KMS-11 (cell line): ENCODE results near the gene LRRC27.

ENCODE experiments used
- H2AFZ ChIP-seq: fragments of 200-600 bp; sonication (generic); 2 replicates; pipeline ENCODE4 v1.6.1; 2016; ENCODE audit warnings: antibody characterized with exemption, mixed run types, low read depth
- H3K27ac ChIP-seq: fragments of 200-600 bp; sonication (generic); 2 replicates; pipeline ENCODE4 v1.6.1; 2016; ENCODE audit warnings: mild to moderate bottlenecking, mixed run types
- H3K27me3 ChIP-seq: fragments of 200-600 bp; sonication (generic); 2 replicates; pipeline ENCODE4 v1.6.1; 2017; ENCODE audit warnings: mild to moderate bottlenecking, low read depth, mixed run types, moderate library complexity; ENCODE audit not compliant: insufficient read depth
- H3K36me3 ChIP-seq: fragments of 200-600 bp; sonication (generic); 2 replicates; pipeline ENCODE4 v1.6.1; 2017; ENCODE audit warnings: mild to moderate bottlenecking, mixed run types; ENCODE audit not compliant: insufficient read depth
- H3K4me1 ChIP-seq: fragments of 200-600 bp; sonication (generic); 2 replicates; pipeline ENCODE4 v1.6.1; 2016; ENCODE audit warnings: mild to moderate bottlenecking, low read depth, mixed run types; ENCODE audit not compliant: poor library complexity, severe bottlenecking
- H3K4me2 ChIP-seq: fragments of 200-600 bp; sonication (generic); 2 replicates; pipeline ENCODE4 v1.7.0; 2016; ENCODE audit warnings: mild to moderate bottlenecking, mixed run types
- H3K4me3 ChIP-seq: fragments of 200-600 bp; sonication (generic); IDR thresholded peaks from 2 replicates; pipeline ENCODE4 v1.6.1; 2017; ENCODE audit warnings: low read depth, low read length, mixed read lengths; ENCODE audit not compliant: insufficient read depth
- H3K79me2 ChIP-seq: fragments of 200-600 bp; sonication (generic); 2 replicates; pipeline ENCODE4 v1.6.1; 2016; ENCODE audit warnings: low read depth, mixed run types; ENCODE audit not compliant: insufficient read depth
- H3K9ac ChIP-seq: fragments of 200-600 bp; sonication (generic); 2 replicates; pipeline ENCODE4 v1.6.1; 2016; ENCODE audit warnings: mild to moderate bottlenecking, mixed run types
- H4K20me1 ChIP-seq: fragments of 200-600 bp; sonication (generic); 2 replicates; pipeline ENCODE4 v1.6.1; 2016; ENCODE audit warnings: mild to moderate bottlenecking, mixed run types; ENCODE audit not compliant: insufficient read depth
- TF ChIP-seq, protein P1 (sequence below): fragments of 200-600 bp; sonication (generic); conservative IDR thresholded peaks from 2 replicates; pipeline ENCODE4 v1.6.1; 2017; ENCODE audit warnings: low read depth, mild to moderate bottlenecking, antibody characterized with exemption, low read length, moderate library complexity, mixed read lengths

LRRC27 gene

GRCh38 chr10:132355297-132355696, 23.3 kb downstream of the LRRC27 start:
- no peak overlapping the region for H3K27ac ChIP-seq
- no peak overlapping the region for H3K4me3 ChIP-seq
- no peak overlapping the region for H3K9ac ChIP-seq
- H3K27me3 ChIP-seq, result peaks cover 28% of the 10 kb centered on the region; the same call in 1 of the 2 replicates
- no peaks in the 10 kb centered on the region for H3K4me1 ChIP-seq
- TF ChIP-seq, protein P1, sequence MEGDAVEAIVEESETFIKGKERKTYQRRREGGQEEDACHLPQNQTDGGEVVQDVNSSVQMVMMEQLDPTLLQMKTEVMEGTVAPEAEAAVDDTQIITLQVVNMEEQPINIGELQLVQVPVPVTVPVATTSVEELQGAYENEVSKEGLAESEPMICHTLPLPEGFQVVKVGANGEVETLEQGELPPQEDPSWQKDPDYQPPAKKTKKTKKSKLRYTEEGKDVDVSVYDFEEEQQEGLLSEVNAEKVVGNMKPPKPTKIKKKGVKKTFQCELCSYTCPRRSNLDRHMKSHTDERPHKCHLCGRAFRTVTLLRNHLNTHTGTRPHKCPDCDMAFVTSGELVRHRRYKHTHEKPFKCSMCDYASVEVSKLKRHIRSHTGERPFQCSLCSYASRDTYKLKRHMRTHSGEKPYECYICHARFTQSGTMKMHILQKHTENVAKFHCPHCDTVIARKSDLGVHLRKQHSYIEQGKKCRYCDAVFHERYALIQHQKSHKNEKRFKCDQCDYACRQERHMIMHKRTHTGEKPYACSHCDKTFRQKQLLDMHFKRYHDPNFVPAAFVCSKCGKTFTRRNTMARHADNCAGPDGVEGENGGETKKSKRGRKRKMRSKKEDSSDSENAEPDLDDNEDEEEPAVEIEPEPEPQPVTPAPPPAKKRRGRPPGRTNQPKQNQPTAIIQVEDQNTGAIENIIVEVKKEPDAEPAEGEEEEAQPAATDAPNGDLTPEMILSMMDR, result no peak
- no peaks in the 10 kb centered on the region for H3K36me3 ChIP-seq
- no peaks in the 10 kb centered on the region for H4K20me1 ChIP-seq
- H2AFZ ChIP-seq, result no peak overlapping the region
- H3K79me2 ChIP-seq, result no peaks in the 10 kb centered on the region
- no peak overlapping the region for H3K4me2 ChIP-seq

GRCh38 chr10:132355754-132356153, 23.8 kb downstream of the LRRC27 start:
- Histone ChIP-seq H3K4me2 (no peak overlapping the region), H3K27me3 (peaks cover 28% of the 10 kb centered on the region; the same call in 1 of the 2 replicates), H3K4me3 (no peak overlapping the region), H3K9ac (no peak overlapping the region), H3K36me3 (no peaks in the 10 kb centered on the region), H3K27ac (no peak overlapping the region), H3K79me2 (no peaks in the 10 kb centered on the region), H2AFZ (no peak overlapping the region), H3K4me1 (no peaks in the 10 kb centered on the region), H4K20me1 (no peaks in the 10 kb centered on the region)
- TF ChIP-seq, protein P1, result no peak

- Histone ChIP-seq H3K27me3 (peaks cover 28% of the 10 kb centered on the region; the same call in 1 of the 2 replicates), H4K20me1 (no peaks in the 10 kb centered on the region)
Observed at GRCh38 chr10:132356621-132357195, 24.7 kb downstream of the LRRC27 start.

DNA sequence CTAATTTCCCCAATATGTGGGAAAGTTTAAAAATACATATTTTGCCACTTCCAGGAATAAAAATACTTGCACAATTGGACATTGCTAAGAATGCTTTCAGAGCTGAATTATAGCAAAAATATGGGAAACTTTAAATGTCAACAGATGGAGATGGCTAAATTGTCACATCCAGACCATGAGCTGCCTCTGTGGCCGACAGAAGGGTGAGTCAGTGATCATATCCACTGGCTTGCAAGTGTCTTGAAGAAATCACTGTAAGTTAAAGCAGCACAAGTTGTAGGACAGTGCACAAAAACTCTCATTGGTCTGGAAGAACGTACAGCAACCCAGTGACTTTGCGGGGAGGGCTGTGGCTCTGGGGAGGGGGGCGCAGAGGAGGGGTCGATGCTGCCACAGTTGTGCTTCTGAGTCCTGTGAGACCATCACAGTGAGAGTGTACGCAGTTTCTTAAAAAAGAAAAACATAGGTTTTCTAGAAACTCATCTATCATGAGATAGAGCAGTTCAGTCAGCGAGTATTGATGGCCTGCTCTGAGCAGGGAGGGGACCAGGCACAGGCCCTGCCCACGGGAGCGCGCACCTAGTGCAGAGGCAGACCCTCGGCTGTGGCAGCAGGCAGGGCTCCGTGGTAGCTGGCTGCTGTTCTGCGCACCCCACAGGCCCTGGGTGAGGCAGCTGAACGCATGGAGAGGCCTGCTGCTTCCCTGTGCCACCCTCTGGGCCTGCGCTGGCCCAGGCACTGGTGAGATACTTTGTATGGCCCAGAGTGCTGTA, 25.5 kb downstream of the LRRC27 start:
- no peak overlapping the region for H3K4me3 ChIP-seq
- TF ChIP-seq, protein P1, result no peak
- no peak overlapping the region for H3K4me2 ChIP-seq
- H3K27ac ChIP-seq, result no peak overlapping the region
- peaks cover 28% of the 10 kb centered on the region; the same call in 1 of the 2 replicates for H3K27me3 ChIP-seq
- no peak overlapping the region for H2AFZ ChIP-seq
- no peak overlapping the region for H3K9ac ChIP-seq
- H3K4me1 ChIP-seq, result no peaks in the 10 kb centered on the region
- H3K79me2 ChIP-seq, result no peaks in the 10 kb centered on the region
- no peaks in the 10 kb centered on the region for H4K20me1 ChIP-seq
- no peaks in the 10 kb centered on the region for H3K36me3 ChIP-seq

More at GRCh38 chr10:132356621-132357195, 24.7 kb downstream of the LRRC27 start:
- H3K9ac ChIP-seq, result no peak overlapping the region
- TF ChIP-seq, protein P1, result no peak
- H3K36me3 ChIP-seq, result no peaks in the 10 kb centered on the region
- no peak overlapping the region for H3K4me3 ChIP-seq
- no peak overlapping the region for H2AFZ ChIP-seq
- H3K4me1 ChIP-seq, result no peaks in the 10 kb centered on the region
- H3K79me2 ChIP-seq, result no peaks in the 10 kb centered on the region
- no peak overlapping the region for H3K27ac ChIP-seq
- H3K4me2 ChIP-seq, result no peak overlapping the region
